HG02884 (cell line): ENCODE measurements around the gene AURKAIP1.

Experiments used
- ATAC-seq: cut with Tn5 transposase; IDR thresholded peaks from one replicate; pipeline ENCODE4 v1.9.1; 2021; ENCODE audit warnings: mild to moderate bottlenecking, moderate library complexity; ENCODE audit not compliant: unreplicated experiment

Gene AURKAIP1

GRCh38 chr1:1348420-1349255 lies 26.4 kb downstream of the AURKAIP1 start:
- peak; percentile 15 for ATAC-seq

DNA sequence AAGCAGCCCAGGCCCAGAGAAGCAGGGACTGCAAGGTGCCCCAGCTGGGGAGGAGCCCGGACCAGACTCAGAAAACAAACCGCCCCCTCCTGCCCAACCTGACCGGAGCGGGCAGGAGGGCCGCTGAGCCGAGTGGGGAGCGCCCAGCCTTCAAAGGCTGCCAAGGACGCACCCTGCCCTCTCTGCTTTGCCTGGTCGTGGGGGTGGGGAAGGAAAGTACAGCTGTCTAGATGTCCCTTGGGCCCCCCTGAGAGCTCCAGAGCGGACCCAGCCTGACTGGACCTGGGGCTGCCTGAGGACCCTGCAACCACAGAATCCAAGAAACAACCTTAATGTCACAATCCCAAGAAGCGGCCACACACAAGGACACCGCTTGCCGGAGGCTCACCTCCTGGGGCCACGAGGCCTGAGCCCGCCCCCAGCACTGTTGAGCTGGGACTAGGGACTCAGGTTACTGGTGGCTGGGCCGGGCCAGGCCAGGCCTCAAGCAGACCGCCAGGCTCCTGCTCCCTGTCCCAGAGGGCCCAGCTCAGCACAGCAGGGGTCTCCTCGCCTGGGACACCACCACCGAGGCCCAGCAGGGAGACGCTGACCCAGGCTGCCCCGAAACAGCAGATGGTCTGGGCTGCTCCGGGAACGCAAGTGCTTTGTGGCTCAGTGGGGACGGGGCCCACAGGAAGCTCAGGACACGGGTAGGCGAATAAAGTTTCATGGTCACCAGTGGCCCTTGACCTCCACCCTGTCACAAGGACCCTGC lies 27.2 kb downstream of the AURKAIP1 start:
- no peak for ATAC-seq

- no peak for ATAC-seq
Measured at GRCh38 chr1:1347026-1347595, 27.9 kb downstream of the AURKAIP1 start.

DNA sequence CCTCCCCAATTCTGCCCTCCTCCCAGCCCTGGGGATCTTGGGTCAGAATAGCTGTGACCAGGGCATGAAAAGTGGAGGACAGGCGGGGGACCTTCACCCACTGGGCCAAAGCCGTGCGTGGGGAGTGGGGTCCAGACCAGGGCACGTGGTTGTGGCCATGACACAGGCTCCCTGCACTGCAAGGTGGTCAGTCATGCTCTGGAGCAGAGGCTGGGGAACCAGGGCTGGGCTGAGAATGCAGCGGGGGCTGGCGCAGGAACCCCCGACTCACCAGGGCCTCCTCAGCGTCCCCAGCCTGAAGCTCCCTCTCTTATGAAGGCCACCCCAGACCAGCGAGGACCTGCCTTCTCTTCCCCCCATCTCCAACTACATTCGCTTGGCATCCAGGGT lies 28.5 kb downstream of the AURKAIP1 start:
- no peak for ATAC-seq

GRCh38 chr1:1345860-1346500 lies 29.0 kb downstream of the AURKAIP1 start:
- no peak for ATAC-seq

GRCh38 chr1:1345384-1345783 lies 29.6 kb downstream of the AURKAIP1 start:
- no peak for ATAC-seq

- no peak for ATAC-seq
Measured at GRCh38 chr1:1344655-1345361, 30.2 kb downstream of the AURKAIP1 start.

DNA sequence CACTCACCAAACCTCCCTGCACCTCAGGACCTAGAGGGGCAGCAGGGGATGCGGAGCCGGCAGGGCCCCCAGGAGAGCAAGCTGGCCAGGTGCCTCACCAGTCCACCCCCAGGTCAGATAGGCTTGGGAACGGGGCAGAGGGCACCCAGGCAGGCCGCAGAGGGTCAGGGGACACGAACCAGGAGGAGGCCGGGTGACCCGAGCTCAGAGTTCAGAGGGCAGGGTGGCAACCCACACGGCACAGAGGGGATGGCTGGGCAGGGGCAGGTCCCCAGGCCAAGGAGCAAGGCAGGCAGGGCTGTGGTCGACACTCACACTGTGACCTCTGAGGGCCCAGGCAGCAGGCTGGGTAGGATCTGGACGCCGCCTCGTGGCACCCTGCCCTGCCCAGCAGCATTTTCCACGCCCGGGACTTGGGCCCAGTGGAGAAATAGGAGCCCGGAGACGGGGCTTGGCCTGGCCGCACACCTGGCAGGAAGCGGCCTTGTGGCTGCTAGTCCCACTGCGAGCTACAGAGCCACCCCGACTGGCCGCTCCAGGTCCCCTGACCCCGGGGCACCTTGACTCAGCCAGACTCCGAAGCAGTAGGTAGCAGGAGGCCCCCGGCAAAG lies 31.1 kb downstream of the AURKAIP1 start:
- no peak for ATAC-seq

- no peak for ATAC-seq
Measured at GRCh38 chr1:1342584-1343115, 32.4 kb downstream of the AURKAIP1 start.

DNA sequence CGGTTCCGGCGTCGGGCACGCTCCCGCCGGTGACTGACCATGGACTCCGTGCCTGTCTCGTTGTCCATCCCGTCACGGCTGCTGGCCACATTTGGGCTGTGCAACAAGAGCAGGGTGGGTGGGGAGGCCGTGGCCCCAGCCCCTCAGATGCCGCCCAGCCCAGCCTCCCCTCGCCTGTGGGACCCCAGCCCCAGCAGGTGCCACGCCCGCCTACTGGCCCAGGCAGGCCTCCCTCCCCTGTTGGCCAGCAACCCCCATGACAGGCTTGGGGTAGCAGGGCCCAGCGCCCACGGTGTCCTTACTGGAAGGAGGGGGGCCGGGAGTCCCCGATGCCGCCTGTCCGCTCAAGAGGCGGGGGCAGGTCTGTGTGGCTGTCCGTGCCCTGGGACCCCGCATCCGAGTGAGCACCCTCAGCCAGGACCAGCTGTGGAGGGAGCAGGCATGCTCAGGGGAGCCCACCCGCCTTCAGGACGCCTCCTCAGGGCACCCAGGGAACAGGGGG lies 32.9 kb downstream of the AURKAIP1 start:
- no peak for ATAC-seq

- ATAC-seq: no peak
Measured at GRCh38 chr1:1341549-1342021, 33.4 kb downstream of the AURKAIP1 start.

- ATAC-seq: no peak
Measured at GRCh38 chr1:1340791-1341548, 34.0 kb downstream of the AURKAIP1 start.

- no peak for ATAC-seq
Measured at GRCh38 chr1:1340185-1340584, 34.8 kb downstream of the AURKAIP1 start.

- ATAC-seq: no peak
Measured at GRCh38 chr1:1338278-1338677, 36.7 kb downstream of the AURKAIP1 start.

GRCh38 chr1:1337793-1338147 lies 37.2 kb downstream of the AURKAIP1 start:
- no peak for ATAC-seq

DNA sequence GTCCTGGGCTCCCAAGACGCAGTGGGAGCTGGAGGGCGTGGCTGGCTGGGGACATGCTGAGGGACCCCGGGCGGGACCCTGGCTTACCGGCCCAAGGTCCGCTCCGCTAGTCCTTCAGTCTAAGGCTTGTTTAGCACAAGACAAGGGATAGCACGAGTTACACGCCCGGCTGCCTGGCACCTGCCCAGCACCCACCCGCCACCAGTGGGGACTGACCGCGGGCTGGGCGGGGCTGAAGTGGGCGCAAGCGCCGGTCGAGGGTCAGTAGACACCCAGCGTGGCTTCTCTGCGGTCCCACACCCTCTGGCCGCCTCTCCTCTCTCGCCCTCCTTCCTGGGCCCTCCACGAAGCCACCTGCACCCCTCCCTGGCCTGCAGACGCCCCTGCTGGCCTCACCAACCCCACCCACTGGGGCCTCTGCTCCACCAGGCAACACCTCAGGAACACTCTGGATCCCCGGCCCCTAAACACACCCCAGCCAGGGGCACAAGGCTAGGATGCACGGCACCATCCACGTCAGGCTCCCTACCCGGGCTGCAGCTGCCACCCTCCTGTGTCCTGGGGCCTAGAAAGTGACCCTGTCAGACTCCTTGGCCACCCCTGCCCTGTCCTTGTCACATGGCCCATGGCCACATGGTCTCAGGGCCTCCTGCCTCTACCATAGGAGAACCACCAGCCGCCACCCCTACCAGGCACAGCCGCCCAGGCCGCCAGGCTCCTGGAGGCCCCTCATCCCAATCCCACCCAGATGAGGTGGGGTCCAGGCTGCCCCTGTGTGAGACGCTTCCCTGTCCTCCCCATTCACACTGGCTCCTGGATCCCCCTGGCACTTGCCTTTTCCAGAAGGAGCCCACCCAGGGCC lies 37.8 kb downstream of the AURKAIP1 start:
- no peak for ATAC-seq

DNA sequence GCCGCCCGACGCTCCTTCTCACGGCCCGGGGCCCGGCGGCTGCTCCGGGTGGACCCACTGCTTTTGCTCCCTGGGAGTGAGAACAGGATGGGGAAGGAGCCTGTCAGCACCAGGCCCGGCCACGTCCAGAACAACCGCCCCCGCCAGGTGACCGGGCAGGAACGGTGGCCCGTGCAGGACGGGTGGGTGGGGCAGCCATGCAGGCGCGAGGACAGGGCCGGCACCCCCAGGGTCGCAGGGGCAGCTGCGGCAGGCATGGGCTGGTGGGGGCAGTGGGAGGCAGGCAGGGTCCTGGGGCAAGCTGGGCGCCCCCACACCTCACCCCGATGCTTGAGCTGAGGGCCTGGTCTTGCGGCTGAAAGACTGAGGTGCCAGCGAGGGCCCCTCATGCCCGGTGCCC lies 38.6 kb downstream of the AURKAIP1 start:
- ATAC-seq: no peak

- no peak for ATAC-seq
Measured at GRCh38 chr1:1335792-1336248, 39.2 kb downstream of the AURKAIP1 start.
